K562 (cell line): ENCODE measurements around the gene OMG. TPM values are rescaled to one million over a fixed set of nuclear protein-coding genes. Genes with fewer than 3 reads are reported as not detected.

Experiments
- CBX1 ChIP-seq: sonication (generic); IDR thresholded peaks from 2 replicates; pipeline ENCODE4 v1.6.1; 2016; ENCODE audit warnings: antibody characterized with exemption, low read depth, mild to moderate bottlenecking
- MYC ChIP-seq, 2 experiments: fragments of 250-450 bp in 1 of 2; sonication (Bioruptor Pico) in 1 of 2; IDR thresholded peaks; 2 replicates each; pipeline versions ENCODE4 v1.5.1 to v1.6.1; 2012 to 2021; ENCODE audit warnings: low read depth in 2 of 2, borderline replicate concordance in 1 of 2, improper control_type of control experiment in 1 of 2, low read length in 1 of 2, mild to moderate bottlenecking in 1 of 2, moderate library complexity in 1 of 2
- PCBP2 ChIP-seq: fragments of 200-400 bp; formaldehyde crosslinking; IDR thresholded peaks from 2 replicates; pipeline ENCODE4 v1.6.1; 2018; ENCODE audit warnings: low read length, low read depth, mild to moderate bottlenecking, moderate library complexity; ENCODE audit not compliant: poor library complexity, severe bottlenecking
- RCOR1 ChIP-seq, 2 experiments: IDR thresholded peaks; 2 replicates each; pipeline ENCODE4 v1.6.1; 2012; ENCODE audit warnings: low read depth in 2 of 2, low read length in 2 of 2, borderline replicate concordance in 1 of 2, improper control_type of control experiment in 1 of 2
- TFAM ChIP-seq: fragments of 250-450 bp; sonication (Bioruptor Pico); conservative IDR thresholded peaks from 2 replicates; pipeline ENCODE4 v1.5.0; 2021; ENCODE audit warnings: mild to moderate bottlenecking, moderate library complexity
- ZNF140 ChIP-seq: fragments of 250-450 bp; sonication (Bioruptor Pico); IDR thresholded peaks from 2 replicates; pipeline ENCODE4 v1.8.0; 2021; ENCODE audit warnings: moderate library complexity, mild to moderate bottlenecking, inconsistent platforms
- ZNF23 ChIP-seq: fragments of 250-450 bp; sonication (Bioruptor Pico); IDR thresholded peaks from 2 replicates; pipeline ENCODE4 v1.4.0; 2020; ENCODE audit warnings: mild to moderate bottlenecking
- polyA plus RNA-seq, 8 experiments: library from polyadenylated mRNA; depleted of rRNA in 4 of 8; stranded (reverse) in 5 of 8; unstranded in 3 of 8; fragments of >200 nt; fragmentation: Nextera tagmentation in 2 of 8; fragmentation: Illumina TruSeq in 1 of 8; extraction: Ambion mirVana in 2 of 8; extraction: Trizol in 1 of 8; gene quantifications; 2 replicates each; pipeline versions ENCODE4 v1.2.1 to v1.2.3, GENCODE V29; 2011 to 2014; ENCODE audit warnings: inconsistent platforms in 1 of 8, missing spikeins in 1 of 8
- total RNA-seq, 7 experiments: library from RNA; depleted of rRNA in 6 of 7; stranded (reverse); fragments of >200 nt in 6 of 7; fragmentation: Illumina TruSeq in 2 of 7; extraction: Trizol in 2 of 7; gene quantifications; 2 replicates each; pipeline versions ENCODE4 v1.2.1 to v1.2.3, GENCODE V29; 2011 to 2021; ENCODE audit warnings: low replicate concordance in 1 of 7
- TF ChIP-seq, protein P1 (sequence below): fragments of 250-450 bp; sonication (Bioruptor Pico); IDR thresholded peaks from 2 replicates; pipeline ENCODE4 v1.5.0; 2020; ENCODE audit warnings: mild to moderate bottlenecking, borderline replicate concordance
- TF ChIP-seq, protein P2 (sequence below): fragments of 250-450 bp; sonication (Bioruptor Pico); IDR thresholded peaks from 2 replicates; pipeline ENCODE4 v1.9.0; 2021; ENCODE audit warnings: mild to moderate bottlenecking, inconsistent platforms
- TF ChIP-seq, protein P3 (sequence below): fragments of 450-650 bp; IDR thresholded peaks from 2 replicates; pipeline ENCODE4 v1.6.1; 2016; ENCODE audit warnings: low read depth

OMG gene
- total and polyA plus RNA-seq, 9 of the 15 experiments (the other 6 are each of a cell fraction or from before 2014, with no cell fraction given), result 0.41 TPM; not detected in 8

DNA sequence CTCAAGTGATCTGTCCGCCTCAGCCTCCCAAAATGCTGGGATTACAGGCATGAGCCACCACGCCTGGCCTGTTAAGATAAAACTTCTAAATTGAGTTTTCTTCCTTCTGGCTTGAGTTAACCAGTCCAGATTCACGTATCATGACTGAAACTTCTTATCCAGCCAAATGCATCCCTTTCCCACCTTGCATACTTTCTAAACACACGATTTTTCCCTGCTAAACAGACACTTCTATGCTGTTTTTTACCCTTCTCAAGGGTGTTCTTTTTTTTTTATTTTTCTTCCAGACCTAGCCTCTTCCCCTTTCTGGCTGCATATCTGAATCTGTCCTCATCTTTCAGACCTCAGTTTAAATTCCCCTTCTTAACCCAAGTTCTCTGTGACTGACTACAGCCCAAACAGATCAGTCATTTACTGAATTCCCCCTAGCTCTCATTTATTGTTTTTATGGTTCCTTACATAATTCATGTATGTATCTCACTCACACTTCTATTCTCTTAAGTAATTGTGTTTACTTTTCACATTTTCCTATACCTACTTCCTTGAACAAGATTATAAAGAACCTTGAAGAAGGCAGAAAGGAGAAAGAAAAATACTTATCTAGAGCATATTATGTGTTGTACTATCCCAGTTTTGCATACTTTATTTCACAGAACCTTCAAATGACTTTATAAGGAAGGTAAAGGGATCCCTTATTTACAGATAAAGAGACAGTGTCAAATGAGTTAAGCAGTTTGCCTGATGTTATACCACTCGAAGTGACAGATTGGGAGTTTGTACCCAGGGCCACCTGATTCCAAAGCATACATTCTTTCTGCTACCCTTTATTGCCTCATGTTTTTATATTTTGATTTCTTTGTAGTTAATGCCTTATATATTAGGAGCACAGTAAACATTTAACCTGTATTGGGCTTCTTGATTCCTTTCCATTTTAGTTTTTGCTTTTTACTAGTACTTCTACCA is 11.6 kb upstream of the OMG start (continued):
- no peak for TF ChIP-seq ZNF140 (CRISPR knock-in tag)
- TF ChIP-seq TFAM (CRISPR knock-in tag), result no peak
- TF ChIP-seq, protein P1, sequence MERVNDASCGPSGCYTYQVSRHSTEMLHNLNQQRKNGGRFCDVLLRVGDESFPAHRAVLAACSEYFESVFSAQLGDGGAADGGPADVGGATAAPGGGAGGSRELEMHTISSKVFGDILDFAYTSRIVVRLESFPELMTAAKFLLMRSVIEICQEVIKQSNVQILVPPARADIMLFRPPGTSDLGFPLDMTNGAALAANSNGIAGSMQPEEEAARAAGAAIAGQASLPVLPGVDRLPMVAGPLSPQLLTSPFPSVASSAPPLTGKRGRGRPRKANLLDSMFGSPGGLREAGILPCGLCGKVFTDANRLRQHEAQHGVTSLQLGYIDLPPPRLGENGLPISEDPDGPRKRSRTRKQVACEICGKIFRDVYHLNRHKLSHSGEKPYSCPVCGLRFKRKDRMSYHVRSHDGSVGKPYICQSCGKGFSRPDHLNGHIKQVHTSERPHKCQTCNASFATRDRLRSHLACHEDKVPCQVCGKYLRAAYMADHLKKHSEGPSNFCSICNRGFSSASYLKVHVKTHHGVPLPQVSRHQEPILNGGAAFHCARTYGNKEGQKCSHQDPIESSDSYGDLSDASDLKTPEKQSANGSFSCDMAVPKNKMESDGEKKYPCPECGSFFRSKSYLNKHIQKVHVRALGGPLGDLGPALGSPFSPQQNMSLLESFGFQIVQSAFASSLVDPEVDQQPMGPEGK (CRISPR knock-in tag), result no peak
- no peak for TF ChIP-seq MYC (IDR thresholded peaks at IDR 0.05; ENCODE audit: low read depth, low read length)
- TF ChIP-seq MYC (CRISPR knock-in tag; IDR thresholded peaks at IDR 0.05; ENCODE audit: borderline replicate concordance, low read depth), result no peak
- TF ChIP-seq, protein P2, sequence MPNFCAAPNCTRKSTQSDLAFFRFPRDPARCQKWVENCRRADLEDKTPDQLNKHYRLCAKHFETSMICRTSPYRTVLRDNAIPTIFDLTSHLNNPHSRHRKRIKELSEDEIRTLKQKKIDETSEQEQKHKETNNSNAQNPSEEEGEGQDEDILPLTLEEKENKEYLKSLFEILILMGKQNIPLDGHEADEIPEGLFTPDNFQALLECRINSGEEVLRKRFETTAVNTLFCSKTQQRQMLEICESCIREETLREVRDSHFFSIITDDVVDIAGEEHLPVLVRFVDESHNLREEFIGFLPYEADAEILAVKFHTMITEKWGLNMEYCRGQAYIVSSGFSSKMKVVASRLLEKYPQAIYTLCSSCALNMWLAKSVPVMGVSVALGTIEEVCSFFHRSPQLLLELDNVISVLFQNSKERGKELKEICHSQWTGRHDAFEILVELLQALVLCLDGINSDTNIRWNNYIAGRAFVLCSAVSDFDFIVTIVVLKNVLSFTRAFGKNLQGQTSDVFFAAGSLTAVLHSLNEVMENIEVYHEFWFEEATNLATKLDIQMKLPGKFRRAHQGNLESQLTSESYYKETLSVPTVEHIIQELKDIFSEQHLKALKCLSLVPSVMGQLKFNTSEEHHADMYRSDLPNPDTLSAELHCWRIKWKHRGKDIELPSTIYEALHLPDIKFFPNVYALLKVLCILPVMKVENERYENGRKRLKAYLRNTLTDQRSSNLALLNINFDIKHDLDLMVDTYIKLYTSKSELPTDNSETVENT (CRISPR knock-in tag), result no peak
- TF ChIP-seq CBX1, result no peak
- TF ChIP-seq RCOR1 (IDR thresholded peaks at IDR 0.05; ENCODE audit: borderline replicate concordance in 1 of 2, low read depth in 2 of 2, low read length in 2 of 2), result peak in 1 of 2 experiments; percentile 63; a peak in 1 of 4 replicates
- TF ChIP-seq, protein P3, sequence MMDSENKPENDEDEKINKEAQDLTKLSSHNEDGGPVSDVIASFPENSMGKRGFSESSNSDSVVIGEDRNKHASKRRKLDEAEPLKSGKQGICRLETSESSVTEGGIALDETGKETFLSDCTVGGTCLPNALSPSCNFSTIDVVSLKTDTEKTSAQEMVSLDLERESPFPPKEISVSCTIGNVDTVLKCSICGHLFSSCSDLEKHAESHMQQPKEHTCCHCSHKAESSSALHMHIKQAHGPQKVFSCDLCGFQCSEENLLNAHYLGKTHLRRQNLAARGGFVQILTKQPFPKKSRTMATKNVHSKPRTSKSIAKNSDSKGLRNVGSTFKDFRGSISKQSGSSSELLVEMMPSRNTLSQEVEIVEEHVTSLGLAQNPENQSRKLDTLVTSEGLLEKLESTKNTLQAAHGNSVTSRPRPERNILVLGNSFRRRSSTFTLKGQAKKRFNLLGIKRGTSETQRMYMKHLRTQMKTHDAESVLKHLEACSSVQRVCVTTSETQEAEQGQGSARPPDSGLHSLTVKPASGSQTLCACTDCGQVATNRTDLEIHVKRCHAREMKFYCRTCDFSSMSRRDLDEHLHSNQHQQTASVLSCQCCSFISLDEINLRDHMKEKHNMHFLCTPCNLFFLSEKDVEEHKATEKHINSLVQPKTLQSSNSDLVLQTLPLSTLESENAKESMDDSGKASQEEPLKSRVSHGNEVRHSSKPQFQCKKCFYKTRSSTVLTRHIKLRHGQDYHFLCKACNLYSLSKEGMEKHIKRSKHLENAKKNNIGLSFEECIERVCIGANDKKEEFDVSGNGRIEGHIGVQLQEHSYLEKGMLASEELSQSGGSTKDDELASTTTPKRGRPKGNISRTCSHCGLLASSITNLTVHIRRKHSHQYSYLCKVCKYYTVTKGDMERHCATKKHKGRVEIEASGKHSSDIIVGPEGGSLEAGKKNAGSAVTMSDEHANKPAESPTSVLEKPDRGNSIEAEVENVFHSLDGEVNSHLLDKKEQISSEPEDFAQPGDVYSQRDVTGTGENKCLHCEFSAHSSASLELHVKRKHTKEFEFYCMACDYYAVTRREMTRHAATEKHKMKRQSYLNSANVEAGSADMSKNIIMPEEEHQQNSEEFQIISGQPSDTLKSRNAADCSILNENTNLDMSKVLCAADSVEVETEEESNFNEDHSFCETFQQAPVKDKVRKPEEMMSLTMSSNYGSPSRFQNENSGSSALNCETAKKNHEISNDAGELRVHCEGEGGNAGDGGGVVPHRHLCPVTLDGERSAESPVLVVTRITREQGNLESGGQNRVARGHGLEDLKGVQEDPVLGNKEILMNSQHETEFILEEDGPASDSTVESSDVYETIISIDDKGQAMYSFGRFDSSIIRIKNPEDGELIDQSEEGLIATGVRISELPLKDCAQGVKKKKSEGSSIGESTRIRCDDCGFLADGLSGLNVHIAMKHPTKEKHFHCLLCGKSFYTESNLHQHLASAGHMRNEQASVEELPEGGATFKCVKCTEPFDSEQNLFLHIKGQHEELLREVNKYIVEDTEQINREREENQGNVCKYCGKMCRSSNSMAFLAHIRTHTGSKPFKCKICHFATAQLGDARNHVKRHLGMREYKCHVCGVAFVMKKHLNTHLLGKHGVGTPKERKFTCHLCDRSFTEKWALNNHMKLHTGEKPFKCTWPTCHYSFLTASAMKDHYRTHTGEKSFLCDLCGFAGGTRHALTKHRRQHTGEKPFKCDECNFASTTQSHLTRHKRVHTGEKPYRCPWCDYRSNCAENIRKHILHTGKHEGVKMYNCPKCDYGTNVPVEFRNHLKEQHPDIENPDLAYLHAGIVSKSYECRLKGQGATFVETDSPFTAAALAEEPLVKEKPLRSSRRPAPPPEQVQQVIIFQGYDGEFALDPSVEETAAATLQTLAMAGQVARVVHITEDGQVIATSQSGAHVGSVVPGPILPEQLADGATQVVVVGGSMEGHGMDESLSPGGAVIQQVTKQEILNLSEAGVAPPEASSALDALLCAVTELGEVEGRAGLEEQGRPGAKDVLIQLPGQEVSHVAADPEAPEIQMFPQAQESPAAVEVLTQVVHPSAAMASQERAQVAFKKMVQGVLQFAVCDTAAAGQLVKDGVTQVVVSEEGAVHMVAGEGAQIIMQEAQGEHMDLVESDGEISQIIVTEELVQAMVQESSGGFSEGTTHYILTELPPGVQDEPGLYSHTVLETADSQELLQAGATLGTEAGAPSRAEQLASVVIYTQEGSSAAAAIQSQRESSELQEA, result no peak
- TF ChIP-seq ZNF23 (CRISPR knock-in tag), result no peak
- no peak for TF ChIP-seq PCBP2
